Measurements from ENCODE around the gene CALML6.

GRCh38 chr1:1937061-1937460 lies 22.0 kb downstream of the CALML6 start:
- TF ChIP-seq CTCF (IDR thresholded peaks at IDR 0.05 in 2 of 3, conservative IDR thresholded peaks at IDR 0.05 in 1 of 3; ENCODE audit: control insufficient read depth in 2 of 3, extremely low read depth in 1 of 3, insufficient read depth in 1 of 3, low read depth in 3 of 3, low read length in 3 of 3): no peak
- no peak for TF ChIP-seq ATF3 (IDR thresholded peaks at IDR 0.05; ENCODE audit: borderline replicate concordance, extremely low read depth, low read depth, low read length)
- TF ChIP-seq CHD2 (IDR thresholded peaks at IDR 0.05; ENCODE audit: borderline replicate concordance, low read depth, low read length): no peak
- TF ChIP-seq MLLT1 (IDR thresholded peaks at IDR 0.05): no peak
- TF ChIP-seq EP300 (IDR thresholded peaks at IDR 0.05; ENCODE audit: borderline replicate concordance in 1 of 2, control insufficient read depth in 1 of 2, low read depth in 2 of 2, low read length in 2 of 2): no peak
- TF ChIP-seq NRF1 (conservative IDR thresholded peaks at IDR 0.05; ENCODE audit: low read depth, low read length): no peak
- no peak for TF ChIP-seq NFYB (IDR thresholded peaks at IDR 0.05; ENCODE audit: insufficient read depth, low read depth, low read length)
- no peak for TF ChIP-seq KDM1A (IDR thresholded peaks at IDR 0.05; ENCODE audit: borderline replicate concordance)
- TF ChIP-seq, protein P1, sequence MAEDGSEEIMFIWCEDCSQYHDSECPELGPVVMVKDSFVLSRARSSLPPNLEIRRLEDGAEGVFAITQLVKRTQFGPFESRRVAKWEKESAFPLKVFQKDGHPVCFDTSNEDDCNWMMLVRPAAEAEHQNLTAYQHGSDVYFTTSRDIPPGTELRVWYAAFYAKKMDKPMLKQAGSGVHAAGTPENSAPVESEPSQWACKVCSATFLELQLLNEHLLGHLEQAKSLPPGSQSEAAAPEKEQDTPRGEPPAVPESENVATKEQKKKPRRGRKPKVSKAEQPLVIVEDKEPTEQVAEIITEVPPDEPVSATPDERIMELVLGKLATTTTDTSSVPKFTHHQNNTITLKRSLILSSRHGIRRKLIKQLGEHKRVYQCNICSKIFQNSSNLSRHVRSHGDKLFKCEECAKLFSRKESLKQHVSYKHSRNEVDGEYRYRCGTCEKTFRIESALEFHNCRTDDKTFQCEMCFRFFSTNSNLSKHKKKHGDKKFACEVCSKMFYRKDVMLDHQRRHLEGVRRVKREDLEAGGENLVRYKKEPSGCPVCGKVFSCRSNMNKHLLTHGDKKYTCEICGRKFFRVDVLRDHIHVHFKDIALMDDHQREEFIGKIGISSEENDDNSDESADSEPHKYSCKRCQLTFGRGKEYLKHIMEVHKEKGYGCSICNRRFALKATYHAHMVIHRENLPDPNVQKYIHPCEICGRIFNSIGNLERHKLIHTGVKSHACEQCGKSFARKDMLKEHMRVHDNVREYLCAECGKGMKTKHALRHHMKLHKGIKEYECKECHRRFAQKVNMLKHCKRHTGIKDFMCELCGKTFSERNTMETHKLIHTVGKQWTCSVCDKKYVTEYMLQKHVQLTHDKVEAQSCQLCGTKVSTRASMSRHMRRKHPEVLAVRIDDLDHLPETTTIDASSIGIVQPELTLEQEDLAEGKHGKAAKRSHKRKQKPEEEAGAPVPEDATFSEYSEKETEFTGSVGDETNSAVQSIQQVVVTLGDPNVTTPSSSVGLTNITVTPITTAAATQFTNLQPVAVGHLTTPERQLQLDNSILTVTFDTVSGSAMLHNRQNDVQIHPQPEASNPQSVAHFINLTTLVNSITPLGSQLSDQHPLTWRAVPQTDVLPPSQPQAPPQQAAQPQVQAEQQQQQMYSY (CRISPR knock-in tag; IDR thresholded peaks at IDR 0.05): no peak
- TF ChIP-seq YY1 (IDR thresholded peaks at IDR 0.05; ENCODE audit: low read depth, low read length): no peak

All from GM12878 (cell line).